NT2/D1 (cell line): ENCODE measurements around the gene AUH.
"Not testable (repeated sequence)": the region's sequence is repeated elsewhere in the genome, so short reads cannot be mapped to it uniquely, and the experiment has no call there.

ENCODE experiments used
- SUZ12 ChIP-seq: IDR thresholded peaks from 2 replicates; pipeline ENCODE4 v1.6.1; 2011; ENCODE audit not compliant: insufficient read length, insufficient read depth; ENCODE audit errors: extremely low read depth
- YY1 ChIP-seq: IDR thresholded peaks from 2 replicates; pipeline ENCODE4 v1.6.1; 2011; ENCODE audit not compliant: insufficient read length, insufficient read depth
- ZNF274 ChIP-seq: IDR thresholded peaks from 2 replicates; pipeline ENCODE4 v1.6.1; 2011; ENCODE audit warnings: mild to moderate bottlenecking, low read depth, low read length

DNA sequence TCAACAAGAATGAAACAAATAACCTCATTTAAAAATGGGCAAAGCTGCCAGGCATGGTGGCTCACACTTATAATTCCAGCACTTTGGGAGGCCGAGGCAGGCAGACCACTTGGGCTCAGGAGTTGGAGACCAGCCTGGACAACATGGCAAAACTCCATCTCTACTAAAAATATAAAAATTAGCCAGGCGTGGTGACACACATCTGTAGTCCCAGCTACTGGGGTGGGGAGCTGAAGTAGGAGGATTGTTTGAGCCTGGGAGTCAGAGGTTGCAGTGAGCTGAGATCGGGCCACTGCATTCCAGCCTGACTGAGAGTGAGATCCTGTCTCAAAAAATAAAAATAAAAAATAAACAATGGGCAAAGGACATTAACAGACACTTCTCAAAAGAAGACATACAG lies 8.3 kb upstream of the AUH start:
- not testable (repeated sequence) for TF ChIP-seq ZNF274, SUZ12, YY1
